ENCODE data around the gene LYRM4. TPM values are rescaled to one million over a fixed set of nuclear protein-coding genes. Genes with fewer than 3 reads are reported as not detected.
A peak's percentile ranks its signal among the peaks of the same experiment; 100 is the strongest.

The LYRM4 gene
- total RNA-seq, 4 donors from 2014 or later, result 6.3 to 13.7 (median 7.8) TPM

DNA sequence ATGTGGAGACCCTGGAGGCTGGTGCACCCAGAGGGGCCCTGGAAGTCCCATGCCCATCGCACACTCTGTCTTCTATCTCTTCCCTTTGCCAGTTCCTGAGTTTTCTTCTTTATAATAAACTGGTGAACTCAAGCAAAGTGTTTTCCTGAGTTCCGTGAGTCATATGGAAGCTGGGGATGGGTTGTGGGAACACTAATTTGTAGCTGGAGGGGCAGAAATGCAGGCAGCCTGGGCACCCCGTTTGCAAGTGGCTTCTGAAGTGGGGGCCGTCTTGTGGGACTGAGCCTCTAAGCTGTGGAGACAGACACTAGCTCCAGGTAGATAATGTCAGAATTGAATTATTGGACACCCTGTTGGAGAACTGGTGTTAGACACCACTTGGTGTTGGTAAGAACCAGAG lies 178.8 kb downstream of the LYRM4 start:
- Histone ChIP-seq H3K36me3 (no peaks in the 10 kb centered on the region), H3K9me3 (no peaks in the 10 kb centered on the region), H3K27me3 (no peaks in the 10 kb centered on the region), H3K4me3 (no peak overlapping the region), H3K27ac (no peak overlapping the region), H3K4me1 (peaks cover 0 to 16% (median 5%) of the 10 kb centered on the region in 4 donors)
- no peak for DNase-seq
- TF ChIP-seq, protein P1, sequence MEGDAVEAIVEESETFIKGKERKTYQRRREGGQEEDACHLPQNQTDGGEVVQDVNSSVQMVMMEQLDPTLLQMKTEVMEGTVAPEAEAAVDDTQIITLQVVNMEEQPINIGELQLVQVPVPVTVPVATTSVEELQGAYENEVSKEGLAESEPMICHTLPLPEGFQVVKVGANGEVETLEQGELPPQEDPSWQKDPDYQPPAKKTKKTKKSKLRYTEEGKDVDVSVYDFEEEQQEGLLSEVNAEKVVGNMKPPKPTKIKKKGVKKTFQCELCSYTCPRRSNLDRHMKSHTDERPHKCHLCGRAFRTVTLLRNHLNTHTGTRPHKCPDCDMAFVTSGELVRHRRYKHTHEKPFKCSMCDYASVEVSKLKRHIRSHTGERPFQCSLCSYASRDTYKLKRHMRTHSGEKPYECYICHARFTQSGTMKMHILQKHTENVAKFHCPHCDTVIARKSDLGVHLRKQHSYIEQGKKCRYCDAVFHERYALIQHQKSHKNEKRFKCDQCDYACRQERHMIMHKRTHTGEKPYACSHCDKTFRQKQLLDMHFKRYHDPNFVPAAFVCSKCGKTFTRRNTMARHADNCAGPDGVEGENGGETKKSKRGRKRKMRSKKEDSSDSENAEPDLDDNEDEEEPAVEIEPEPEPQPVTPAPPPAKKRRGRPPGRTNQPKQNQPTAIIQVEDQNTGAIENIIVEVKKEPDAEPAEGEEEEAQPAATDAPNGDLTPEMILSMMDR (IDR thresholded peaks at IDR 0.05), result no peak

DNA sequence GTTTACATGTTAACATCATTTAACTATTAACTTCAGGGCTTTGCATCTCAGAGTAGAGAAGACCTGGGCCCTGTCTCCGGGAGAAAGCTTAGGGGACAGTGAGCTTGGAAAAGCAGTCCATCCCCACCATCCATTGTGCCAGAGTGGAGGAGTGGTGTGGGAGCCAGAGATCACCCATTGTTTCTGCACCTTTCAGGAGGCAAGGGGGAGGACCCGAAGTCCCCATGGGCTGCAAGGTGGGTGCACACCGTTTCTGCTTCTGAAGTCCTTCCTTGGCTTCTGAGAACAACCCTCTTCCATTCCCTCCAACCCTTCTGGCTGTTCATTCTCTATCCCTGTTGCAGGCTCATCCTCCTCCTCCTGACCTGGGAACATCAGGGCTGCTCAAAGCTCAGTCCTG lies 179.6 kb downstream of the LYRM4 start:
- H3K36me3 ChIP-seq, result no peaks in the 10 kb centered on the region
- DNase-seq, result no peak

DNA sequence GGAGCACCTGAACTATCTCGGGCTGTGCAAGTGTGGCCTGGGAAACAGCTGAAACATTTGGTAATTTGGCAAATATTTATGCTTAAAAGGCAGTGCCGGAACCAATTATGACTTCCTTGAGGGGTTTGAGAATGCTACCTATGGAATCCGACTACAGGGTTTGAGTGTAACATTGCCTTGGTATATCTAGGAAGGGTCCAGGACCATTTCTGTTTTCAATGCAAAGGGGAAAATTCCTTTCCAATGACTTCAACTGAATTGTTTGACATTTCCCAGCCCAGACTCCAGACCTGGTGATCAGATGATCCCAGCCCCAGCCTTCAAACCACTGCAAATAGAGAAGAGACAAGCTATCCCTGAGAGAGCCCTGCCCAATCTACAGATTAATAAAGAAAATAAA lies 180.2 kb downstream of the LYRM4 start:
- H3K9me3 ChIP-seq, result no peaks in the 10 kb centered on the region
- DNase-seq, result no peak
- peaks cover 0 to 9% (median 0%) of the 10 kb centered on the region in 4 donors for H3K4me1 ChIP-seq
- H3K27ac ChIP-seq, result no peak overlapping the region
- TF ChIP-seq, protein P1 (IDR thresholded peaks at IDR 0.05), result no peak
- no peak for TF ChIP-seq POLR2A (IDR thresholded peaks at IDR 0.05)
- no peaks in the 10 kb centered on the region for H3K36me3 ChIP-seq
- no peaks in the 10 kb centered on the region for H3K27me3 ChIP-seq
- H3K4me3 ChIP-seq, result no peak overlapping the region

More for the DNA sequence above, 179.6 kb downstream of the LYRM4 start:
- Histone ChIP-seq H3K4me3 (no peak overlapping the region), H3K27me3 (no peaks in the 10 kb centered on the region), H3K4me1 (peaks cover 0 to 13% (median 2%) of the 10 kb centered on the region in 4 donors), H3K27ac (no peak overlapping the region), H3K9me3 (no peaks in the 10 kb centered on the region)
- TF ChIP-seq, protein P1 (IDR thresholded peaks at IDR 0.05), result no peak
- TF ChIP-seq POLR2A (IDR thresholded peaks at IDR 0.05), result no peak

DNA sequence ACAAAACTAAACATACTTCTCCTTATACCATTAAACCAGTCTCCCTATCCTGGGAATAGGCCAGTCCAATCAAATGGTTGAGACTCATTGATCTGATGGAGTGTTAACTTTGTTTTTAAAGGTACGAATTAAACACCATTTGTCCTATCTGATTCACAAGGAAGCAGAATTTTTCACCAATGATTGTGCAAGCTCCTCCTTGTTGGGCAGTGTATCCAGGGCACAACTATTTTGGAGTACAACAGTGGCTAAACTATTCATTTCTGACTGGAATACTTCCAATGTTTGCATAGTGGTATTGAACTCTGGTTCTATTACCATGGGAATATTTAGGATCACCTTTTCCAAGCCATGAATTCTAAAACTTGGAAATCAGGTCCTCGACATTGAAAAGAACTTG lies 181.1 kb downstream of the LYRM4 start:
- H3K27ac ChIP-seq, result no peak overlapping the region
- H3K4me1 ChIP-seq, result peaks cover 0 to 3% (median 0%) of the 10 kb centered on the region in 4 donors
- DNase-seq, result no peak
- H3K36me3 ChIP-seq, result no peaks in the 10 kb centered on the region
- no peaks in the 10 kb centered on the region for H3K27me3 ChIP-seq
- H3K4me3 ChIP-seq, result no peak overlapping the region
- no peak for TF ChIP-seq POLR2A (IDR thresholded peaks at IDR 0.05)
- TF ChIP-seq, protein P1 (IDR thresholded peaks at IDR 0.05), result no peak
- H3K9me3 ChIP-seq, result no peaks in the 10 kb centered on the region

DNA sequence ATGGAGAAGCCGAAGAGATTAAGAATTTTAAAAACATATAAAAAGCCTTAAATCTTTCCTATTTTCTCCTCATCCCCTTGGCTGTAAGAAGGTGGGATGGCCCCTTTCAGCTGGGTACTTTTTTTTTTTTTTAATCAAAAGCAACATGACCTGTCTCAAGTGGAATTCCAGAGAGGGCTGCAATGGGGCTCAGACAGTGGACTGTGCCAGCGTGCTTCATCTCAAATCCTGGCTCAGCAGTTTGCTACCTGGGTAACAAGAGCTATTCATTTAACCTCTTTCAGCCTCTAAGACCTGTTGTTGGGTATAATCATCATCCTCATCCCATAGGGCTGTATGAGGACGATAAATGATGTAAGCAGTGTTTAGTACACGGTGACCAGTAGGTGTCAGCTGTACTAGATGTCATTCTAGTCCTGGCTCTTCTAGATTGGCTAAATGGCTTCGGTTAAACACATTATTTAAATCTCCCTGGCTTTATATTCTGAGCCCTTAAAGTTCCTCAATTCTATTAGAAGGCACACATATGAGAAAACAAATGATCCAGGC lies 182.6 kb downstream of the LYRM4 start:
- Histone ChIP-seq H3K27ac (no peak overlapping the region), H3K36me3 (no peaks in the 10 kb centered on the region), H3K4me3 (no peak overlapping the region), H3K27me3 (no peaks in the 10 kb centered on the region), H3K4me1 (no peaks in the 10 kb centered on the region), H3K9me3 (no peaks in the 10 kb centered on the region)
- TF ChIP-seq, protein P1 (IDR thresholded peaks at IDR 0.05), result peak in 1 of 6 experiments; percentile 11
- TF ChIP-seq POLR2A (IDR thresholded peaks at IDR 0.05), result no peak
- DNase-seq, result no peak

DNA sequence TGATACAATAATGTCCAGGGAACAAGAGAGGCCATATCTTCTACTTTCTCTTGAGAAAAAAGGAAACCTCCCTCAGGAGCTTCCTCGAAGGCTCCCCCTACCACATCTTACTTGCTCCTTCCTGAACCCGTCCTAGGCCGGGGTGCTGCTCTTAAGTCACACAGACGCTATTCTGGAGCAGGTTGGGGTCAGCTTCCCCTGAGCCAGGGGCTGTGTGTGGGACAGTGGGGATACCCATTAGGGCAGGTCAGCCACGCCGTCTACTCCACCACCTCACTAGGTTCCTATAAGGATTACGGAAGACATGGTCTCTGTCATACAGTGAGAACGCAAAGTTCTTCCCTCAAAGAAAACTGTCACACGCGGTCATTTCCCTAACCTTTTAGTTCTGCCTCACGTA lies 183.8 kb downstream of the LYRM4 start:
- H3K36me3 ChIP-seq, result no peaks in the 10 kb centered on the region

More for the DNA sequence above, 183.8 kb downstream of the LYRM4 start:
- no peaks in the 10 kb centered on the region for H3K4me1 ChIP-seq
- H3K9me3 ChIP-seq, result no peaks in the 10 kb centered on the region
- H3K4me3 ChIP-seq, result no peak overlapping the region
- no peaks in the 10 kb centered on the region for H3K27me3 ChIP-seq
- no peak for DNase-seq
- TF ChIP-seq POLR2A (IDR thresholded peaks at IDR 0.05), result no peak
- TF ChIP-seq, protein P1 (IDR thresholded peaks at IDR 0.05), result no peak
- H3K27ac ChIP-seq, result no peak overlapping the region
